K562 (cell line): ENCODE measurements around the gene SCYGR1. TPM values are rescaled to one million over a fixed set of nuclear protein-coding genes. Genes with fewer than 3 reads are reported as not detected.
"Not testable (repeated sequence)": the region's sequence is repeated elsewhere in the genome, so short reads cannot be mapped to it uniquely, and the experiment has no call there.

ENCODE experiments used
- ATAC-seq: fragments of 200-7000 bp; cut with Tn5 transposase; 3 replicates; pipeline ENCODE4 v1.9.1; 2020; ENCODE audit warnings: moderate library complexity
- Bru-seq: library from RNA; stranded (reverse); fragments of 400-500 nt; gene quantifications from one replicate; lab custom pipeline; 2021; lab: Mats Ljungman, UMichigan
- BruChase-seq, 2 experiments: library from RNA; stranded (reverse); fragments of 400-500 nt; gene quantifications; one replicate each; lab custom pipeline; 2021; lab: Mats Ljungman, UMichigan
- BruUV-seq: library from RNA; stranded (reverse); fragments of 400-500 nt; replicated peaks from 2 replicates; lab custom pipeline; 2021; lab: Mats Ljungman, UMichigan
- CTCF ChIA-PET: fragments of 300-600 bp; formaldehyde crosslinking; extraction: SDS; loops from one replicate; lab custom pipeline; 2021; ENCODE audit warnings: low intra/inter-chr PET ratio; lab: Yijun Ruan, JAX
- POLR2A ChIA-PET: fragments of 300-600, 350-650 bp; sonication (Branson Sonifier 250); formaldehyde crosslinking; extraction: SDS; loops from one replicate; lab custom pipeline; 2021; ENCODE audit warnings: antibody characterized with exemption, inconsistent platforms; lab: Yijun Ruan, JAX
- DNase-seq, 4 experiments: peaks; one replicate each; pipeline versions ENCODE4 v3.0.0 to v3.0.0-alpha.2; 2011 to 2018; ENCODE audit warnings: low spot score in 3 of 4, mixed read lengths in 3 of 4; ENCODE audit errors: extremely low read depth in 1 of 4
- FAIRE-seq: peaks from 2 replicates; lab custom pipeline; 2011; peaks lifted over from hg19 to GRCh38; lab: Jason Lieb, UNC
- H2AFZ ChIP-seq: 2 replicates; pipeline ENCODE4 v1.6.0; 2011; ENCODE audit warnings: low read depth, low read length, control low read depth, inconsistent platforms
- H3K27ac ChIP-seq: fragments of 200-600 bp; 3 replicates; pipeline ENCODE4 v1.8.0; 2011; ENCODE audit warnings: low read depth, mild to moderate bottlenecking, control low read depth, inconsistent platforms, low read length, moderate library complexity, mixed read lengths; ENCODE audit errors: extremely low read depth
- H3K27me3 ChIP-seq, 2 experiments: fragments of 300-600 bp in 1 of 2; 2 replicates in 1 of 2; 3 replicates in 1 of 2; pipeline versions ENCODE4 v1.6.0 to v1.8.0; 2011; ENCODE audit warnings: inconsistent platforms in 2 of 2, low read length in 2 of 2, mild to moderate bottlenecking in 1 of 2, mixed read lengths in 1 of 2, moderate library complexity in 1 of 2; ENCODE audit not compliant: control insufficient read depth in 2 of 2, insufficient read depth in 2 of 2
- H3K36me3 ChIP-seq: fragments of 300-600 bp; 3 replicates; pipeline ENCODE4 v1.8.0; 2011; ENCODE audit warnings: mild to moderate bottlenecking, low read length, inconsistent platforms; ENCODE audit not compliant: control insufficient read depth, insufficient read depth
- H3K4me1 ChIP-seq, 2 experiments: fragments of 200-600 bp in 1 of 2; replicated peaks in 1 of 2; 2 replicates in 1 of 2; 3 replicates in 1 of 2; pipeline versions ENCODE4 v1.5.1 to v1.8.0; 2011; ENCODE audit warnings: inconsistent platforms in 2 of 2, low read length in 2 of 2, mild to moderate bottlenecking in 1 of 2, mixed read lengths in 1 of 2, moderate library complexity in 1 of 2; ENCODE audit not compliant: control insufficient read depth in 2 of 2, insufficient read depth in 2 of 2
- H3K4me2 ChIP-seq: 2 replicates; pipeline ENCODE4 v1.6.1; 2011; ENCODE audit warnings: low read length, control low read depth, inconsistent platforms, mixed read lengths; ENCODE audit not compliant: insufficient read depth
- H3K4me3 ChIP-seq: fragments of 200-600 bp; sonication (generic), shearing (Covaris generic); 2 replicates; pipeline ENCODE4 v1.5.1; 2016; ENCODE audit warnings: control low read depth, inconsistent platforms
- H3K79me2 ChIP-seq: fragments of 200-600 bp; 3 replicates; pipeline ENCODE4 v1.8.0; 2011; ENCODE audit warnings: low read length, inconsistent platforms; ENCODE audit not compliant: control insufficient read depth, insufficient read depth
- H3K9ac ChIP-seq, 2 experiments: 2 replicates each; pipeline versions ENCODE4 v1.6.0 to v1.6.1; 2011; ENCODE audit warnings: low read depth in 2 of 2, low read length in 2 of 2, control low read depth in 1 of 2, inconsistent platforms in 1 of 2, mild to moderate bottlenecking in 1 of 2, mixed read lengths in 1 of 2; ENCODE audit not compliant: insufficient read depth in 1 of 2
- H3K9me1 ChIP-seq: one replicate; pipeline ENCODE4 v1.6.0; 2011; ENCODE audit warnings: inconsistent platforms, mild to moderate bottlenecking, low read length, moderate library complexity; ENCODE audit not compliant: control insufficient read depth, insufficient read depth
- H3K9me3 ChIP-seq: replicated peaks from 2 replicates; pipeline ENCODE4 v1.5.1; 2011; ENCODE audit warnings: low read depth, low read length, inconsistent platforms; ENCODE audit not compliant: control insufficient read depth, insufficient read depth
- H4K20me1 ChIP-seq: replicated peaks from 2 replicates; pipeline ENCODE4 v1.6.1; 2011; ENCODE audit warnings: low read length, inconsistent platforms, mixed read lengths; ENCODE audit not compliant: control insufficient read depth, insufficient read depth
- WGBS: fragments of 100-300 bp; shearing (Covaris generic); methylation state at CpG from one replicate; pipeline ENCODE4 v1.1.6; 2016; ENCODE audit warnings: low coverage, mixed read lengths; ENCODE audit not compliant: insufficient coverage; ENCODE audit errors: missing lambda C conversion rate; 5-methylcytosine and 5-hydroxymethylcytosine counted together
- in situ Hi-C: fragments of 300-500 bp; cut with MboI; formaldehyde crosslinking; loops from 4 replicates; pipeline ENCODE4 v1.15.0; 2018; ENCODE audit warnings: inconsistent platforms, mixed read lengths
- intact Hi-C: fragments of 100-400 bp; cut with micrococcal nuclease; formaldehyde crosslinking; loops from 2 replicates; pipeline ENCODE4 v1.14.2; 2022
- long read RNA-seq, 3 experiments: library from polyadenylated mRNA in 2 of 3; library from RNA in 1 of 3; unstranded in 2 of 3; stranded (forward) in 1 of 3; transcript quantifications; one replicate each; pipeline ENCODE4 v2.0.0, GENCODE V29; 2019 to 2022
- polyA minus RNA-seq, 3 experiments: library from RNA; depleted of rRNA, polyadenylated mRNA; stranded (reverse); fragments of >200 nt; gene quantifications; 2 replicates each; pipeline ENCODE4 v1.2.3, GENCODE V29; 2011
- polyA plus RNA-seq, 8 experiments: library from polyadenylated mRNA; depleted of rRNA in 4 of 8; stranded (reverse) in 5 of 8; unstranded in 3 of 8; fragments of >200 nt; fragmentation: Nextera tagmentation in 2 of 8; fragmentation: Illumina TruSeq in 1 of 8; extraction: Ambion mirVana in 2 of 8; extraction: Trizol in 1 of 8; gene quantifications; 2 replicates each; pipeline versions ENCODE4 v1.2.1 to v1.2.3, GENCODE V29; 2011 to 2014; ENCODE audit warnings: inconsistent platforms in 1 of 8, missing spikeins in 1 of 8
- total RNA-seq, 7 experiments: library from RNA; depleted of rRNA in 6 of 7; stranded (reverse); fragments of >200 nt in 6 of 7; fragmentation: Illumina TruSeq in 2 of 7; extraction: Trizol in 2 of 7; gene quantifications; 2 replicates each; pipeline versions ENCODE4 v1.2.1 to v1.2.3, GENCODE V29; 2011 to 2021; ENCODE audit warnings: low replicate concordance in 1 of 7

SCYGR1 gene
- not detected in 2 replicates for total RNA-seq (2011; cell fraction: chromatin; rRNA removed; ENCODE audit: low replicate concordance)
- not detected in 2 replicates for total RNA-seq (2011; cell fraction: nucleolus; rRNA removed)
- total RNA-seq (2011; cell fraction: nucleoplasm; rRNA removed) = not detected in 2 replicates
- total RNA-seq (2014; rRNA removed) (not detected in 2 replicates), total RNA-seq (2014; rRNA removed; fragmentation: Illumina TruSeq; extraction: Trizol) (not detected in 2 replicates), total RNA-seq (2015; rRNA removed; fragmentation: Illumina TruSeq; extraction: Trizol) (not detected in 2 replicates), total RNA-seq (2021) (not detected in 2 replicates), polyA plus RNA-seq (2011; rRNA removed) (not detected in 2 replicates), polyA plus RNA-seq (2014; fragmentation: Illumina TruSeq; extraction: Trizol) (not detected in 2 replicates), polyA plus RNA-seq (2014; fragmentation: Nextera tagmentation; extraction: Ambion mirVana) (not detected), polyA plus RNA-seq (2014; rRNA removed) (not detected in 2 replicates), polyA minus RNA-seq (2011; rRNA and poly(A)+ RNA removed) (not detected in 2 replicates), Bru-seq, nascent RNA (not detected), BruChase-seq, experiment 1, labeled RNA remaining after a 2-hour chase (not detected), BruChase-seq, experiment 2, labeled RNA remaining after a 6-hour chase (not detected)
- polyA plus RNA-seq (2011; cell fraction: cytosol; rRNA removed) = not detected in 2 replicates
- not detected in 2 replicates for polyA plus RNA-seq (2011; cell fraction: nucleus; rRNA removed)
- not detected in 2 replicates for polyA plus RNA-seq (2012)
- not detected in 2 replicates for polyA minus RNA-seq (2011; cell fraction: cytosol; rRNA and poly(A)+ RNA removed)
- not detected in 2 replicates for polyA minus RNA-seq (2011; cell fraction: nucleus; rRNA and poly(A)+ RNA removed)
- long read RNA-seq, experiment 1 = 0 reads
- long read RNA-seq, experiment 2 = 0 reads
- long read RNA-seq, experiment 3 = 0 reads

GRCh38 chr2:227387583-227387982 lies at the start of gene SCYGR1:
SCYGR1 (minus strand) TSS chr2:227387949; CDS start chr2:227387949, 0 bp downstream.
- H3K79me2 ChIP-seq, ATAC-seq, H3K9me1 ChIP-seq, CTCF ChIA-PET, BruUV-seq, H3K27me3 ChIP-seq, FAIRE-seq, H3K27ac ChIP-seq, H2AFZ ChIP-seq, in situ Hi-C loops, intact Hi-C loops, H3K4me2 ChIP-seq, H3K36me3 ChIP-seq, H3K4me3 ChIP-seq, H3K4me1 ChIP-seq, H4K20me1 ChIP-seq, H3K9me3 ChIP-seq, DNase-seq, POLR2A ChIA-PET, H3K9ac ChIP-seq: not testable (repeated sequence)
- whole genome bisulfite sequencing = no CpG with 5 or more reads among the region's 7 CpGs
